Smooth muscle cell (in vitro differentiated cells): ENCODE results near the gene MARVELD3. TPM values are rescaled to one million over a fixed set of nuclear protein-coding genes. Genes with fewer than 3 reads are reported as not detected.

Experiments used
- DNase-seq: peaks from one replicate; lab custom pipeline; 2025; ENCODE audit not compliant: unreplicated experiment; lab: John Stamatoyannopoulos, UW
- H2AFZ ChIP-seq: fragments of 200-600 bp; sonication (generic); 2 replicates; pipeline ENCODE4 v1.6.0; 2016; ENCODE audit warnings: antibody characterized with exemption, low read depth, mild to moderate bottlenecking
- H3F3A ChIP-seq: fragments of 200-600 bp; sonication (generic); 2 replicates; pipeline ENCODE4 v1.6.0; 2017; ENCODE audit warnings: antibody characterized with exemption, low read depth
- H3K27ac ChIP-seq: fragments of 200-600 bp; sonication (generic); 2 replicates; pipeline ENCODE4 v1.5.1; 2016; ENCODE audit warnings: low read depth, mild to moderate bottlenecking
- H3K27me3 ChIP-seq: fragments of 200-600 bp; sonication (generic); 2 replicates; pipeline ENCODE4 v1.6.1; 2016; ENCODE audit warnings: low read depth, mild to moderate bottlenecking
- H3K36me3 ChIP-seq: fragments of 200-600 bp; sonication (generic); 2 replicates; pipeline ENCODE4 v1.5.1; 2016; ENCODE audit warnings: low read depth
- H3K4me1 ChIP-seq: fragments of 200-600 bp; sonication (generic); 2 replicates; pipeline ENCODE4 v1.5.1; 2016; ENCODE audit warnings: low read depth
- H3K4me2 ChIP-seq: fragments of 200-600 bp; sonication (generic); 2 replicates; pipeline ENCODE4 v1.6.0; 2016; ENCODE audit warnings: mild to moderate bottlenecking
- H3K4me3 ChIP-seq: fragments of 200-600 bp; sonication (generic); 2 replicates; pipeline ENCODE4 v1.5.1; 2016; ENCODE audit warnings: mild to moderate bottlenecking
- H3K79me2 ChIP-seq: fragments of 200-600 bp; sonication (generic); 2 replicates; pipeline ENCODE4 v1.6.0; 2016; ENCODE audit warnings: low read depth, mild to moderate bottlenecking
- H3K9ac ChIP-seq: fragments of 200-600 bp; sonication (generic); 2 replicates; pipeline ENCODE4 v1.6.0; 2016; ENCODE audit warnings: low read depth
- H3K9me3 ChIP-seq: fragments of 200-600 bp; sonication (generic); replicated peaks from 2 replicates; pipeline ENCODE4 v1.5.1; 2016; ENCODE audit warnings: low read depth
- H4K20me1 ChIP-seq: fragments of 200-600 bp; sonication (generic); 2 replicates; pipeline ENCODE4 v1.6.0; 2016; ENCODE audit warnings: low read depth
- CTCF ChIP-seq: fragments of 200-600 bp; sonication (generic); IDR thresholded peaks from 2 replicates; pipeline ENCODE4 v1.5.1; 2017; ENCODE audit warnings: borderline replicate concordance, mild to moderate bottlenecking, antibody characterized with exemption; ENCODE audit not compliant: insufficient read depth, poor library complexity, severe bottlenecking
- WGBS: methylation state at CpG from one replicate; pipeline ENCODE4 v1.1.7; 2016; ENCODE audit warnings: low lambda C conversion rate; 5-methylcytosine and 5-hydroxymethylcytosine counted together
- polyA plus RNA-seq: library from polyadenylated mRNA; unstranded; fragments of >200 nt; fragmentation: Nextera tagmentation; extraction: Ambion mirVana; gene quantifications from 2 replicates; pipeline ENCODE4 v1.2.1, GENCODE V29; 2016
- total RNA-seq: library from RNA; depleted of rRNA; stranded (reverse); fragments of >200 nt; gene quantifications from 2 replicates; pipeline ENCODE4 v1.2.3, GENCODE V29; 2014

Gene MARVELD3
- total and polyA plus RNA-seq, 2 experiments from 2014 or later = 1.5 to 2.4 TPM

GRCh38 chr16:71628810-71629209 is 2.8 kb downstream of the MARVELD3 start:
- Histone ChIP-seq H2AFZ (no peak overlapping the region), H3F3A (no peaks in the 10 kb centered on the region), H3K4me1 (no peaks in the 10 kb centered on the region), H4K20me1 (no peaks in the 10 kb centered on the region), H3K4me3 (no peak overlapping the region), H3K36me3 (no peaks in the 10 kb centered on the region), H3K27me3 (peaks cover 47% of the 10 kb centered on the region), H3K9me3 (no peaks in the 10 kb centered on the region), H3K4me2 (no peak overlapping the region), H3K9ac (no peak overlapping the region), H3K79me2 (no peaks in the 10 kb centered on the region), H3K27ac (no peak overlapping the region)
- no peak for TF ChIP-seq CTCF
- 56% methylated on average over 5 of the region's 5 CpGs for WGBS
- no peak for DNase-seq

DNA sequence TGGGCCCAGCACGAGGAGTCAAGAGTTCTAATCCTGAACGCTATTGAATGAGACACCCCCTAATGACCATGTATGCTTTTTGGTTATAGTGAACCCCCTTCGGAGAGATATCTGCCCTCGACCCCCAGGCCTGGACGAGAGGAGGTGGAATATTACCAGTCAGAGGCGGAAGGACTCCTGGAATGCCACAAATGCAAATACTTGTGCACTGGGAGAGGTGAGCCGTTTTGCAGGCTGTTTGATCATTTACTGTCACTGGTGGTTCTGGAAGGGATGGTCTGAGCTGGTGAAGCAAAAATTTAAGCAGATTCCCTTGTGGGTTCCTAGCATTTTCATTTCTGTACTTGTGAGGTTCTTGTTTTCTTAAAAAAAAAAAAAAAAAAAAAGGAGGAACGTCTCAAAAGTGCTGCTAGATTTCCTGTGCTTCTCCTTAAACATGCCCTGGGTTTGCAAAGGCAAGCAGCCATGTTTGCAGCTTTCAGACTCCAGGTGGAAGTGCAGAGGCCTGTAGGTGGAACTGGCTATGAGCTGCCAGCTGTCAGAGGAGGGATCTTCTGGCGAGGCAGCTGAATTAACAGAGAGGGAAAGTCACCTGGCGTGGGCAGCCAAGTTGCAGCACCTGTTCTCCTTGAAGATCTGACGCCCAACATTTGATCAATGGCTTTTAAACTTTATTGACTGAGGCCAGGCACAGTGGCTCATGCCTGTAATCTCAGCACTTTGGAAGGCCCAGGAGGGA is 3.5 kb downstream of the MARVELD3 start:
- H3K4me3 ChIP-seq = no peak overlapping the region
- H3K9ac ChIP-seq = no peak overlapping the region
- 79% methylated on average over 11 of the region's 11 CpGs for WGBS
- H2AFZ ChIP-seq = no peak overlapping the region
- TF ChIP-seq CTCF = no peak
- H3K4me2 ChIP-seq = no peak overlapping the region
- no peak for DNase-seq
- no peaks in the 10 kb centered on the region for H3K79me2 ChIP-seq
- no peaks in the 10 kb centered on the region for H3F3A ChIP-seq
- no peaks in the 10 kb centered on the region for H3K36me3 ChIP-seq
- no peaks in the 10 kb centered on the region for H3K9me3 ChIP-seq
- no peaks in the 10 kb centered on the region for H3K4me1 ChIP-seq
- no peaks in the 10 kb centered on the region for H4K20me1 ChIP-seq
- H3K27me3 ChIP-seq = peaks cover 43% of the 10 kb centered on the region
- no peak overlapping the region for H3K27ac ChIP-seq

DNA sequence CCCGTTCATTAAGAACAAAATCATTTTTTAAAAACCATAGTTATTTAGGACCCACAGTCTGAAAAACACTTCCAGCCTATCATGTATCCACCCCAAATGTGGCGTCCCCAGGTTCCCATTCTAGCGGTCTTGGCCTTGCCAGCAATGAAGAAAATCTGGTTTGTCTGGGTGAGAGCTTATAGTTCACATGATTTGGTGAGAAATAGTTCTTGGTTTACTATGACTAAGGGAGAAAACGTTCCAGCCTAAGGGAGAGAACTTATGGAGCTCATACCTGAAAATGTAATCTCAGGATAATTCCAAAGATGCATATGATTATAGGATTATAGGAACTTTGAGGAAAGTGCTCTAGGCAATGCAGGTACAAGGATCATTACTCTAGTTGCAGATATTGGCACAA is 4.8 kb downstream of the MARVELD3 start:
- Histone ChIP-seq H3K36me3 (no peaks in the 10 kb centered on the region), H3K9ac (no peak overlapping the region), H3K9me3 (no peaks in the 10 kb centered on the region), H3K27ac (no peak overlapping the region), H4K20me1 (no peaks in the 10 kb centered on the region), H3K4me1 (no peaks in the 10 kb centered on the region), H3K4me2 (no peak overlapping the region), H3K27me3 (peaks cover 29% of the 10 kb centered on the region), H3F3A (no peaks in the 10 kb centered on the region), H2AFZ (no peak overlapping the region), H3K4me3 (no peak overlapping the region), H3K79me2 (no peaks in the 10 kb centered on the region)
- WGBS = 71% methylated on average over 4 of the region's 4 CpGs
- DNase-seq = no peak
- no peak for TF ChIP-seq CTCF

DNA sequence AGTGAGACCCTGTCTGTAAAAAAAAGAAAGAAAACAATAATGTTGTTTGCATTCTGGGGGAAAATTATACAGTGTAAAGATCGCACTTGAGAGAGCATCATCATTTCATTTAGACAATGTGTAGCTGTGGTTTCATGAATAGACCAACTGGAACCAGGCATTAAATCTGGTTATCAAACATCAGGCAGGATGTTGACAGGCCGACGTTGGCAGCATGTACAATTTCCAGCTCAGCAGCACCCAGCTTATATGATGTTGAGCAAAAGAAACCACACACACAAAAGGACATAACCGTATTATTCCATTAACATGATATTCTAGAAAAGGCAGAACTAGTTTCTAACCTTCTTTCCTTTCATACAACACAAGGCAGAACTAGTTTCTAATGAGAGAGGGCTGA is 5.8 kb downstream of the MARVELD3 start:
- Histone ChIP-seq H3K4me2 (no peak overlapping the region), H3K4me1 (peaks cover 4% of the 10 kb centered on the region), H3K9ac (no peak overlapping the region), H3K9me3 (no peaks in the 10 kb centered on the region), H2AFZ (peak overlapping the region; percentile 24), H3F3A (peaks cover under 1% of the 10 kb centered on the region), H3K4me3 (no peak overlapping the region), H3K27ac (no peak overlapping the region), H4K20me1 (no peaks in the 10 kb centered on the region), H3K36me3 (no peaks in the 10 kb centered on the region), H3K27me3 (peaks cover 19% of the 10 kb centered on the region), H3K79me2 (no peaks in the 10 kb centered on the region)
- 72% methylated on average over 4 of the region's 4 CpGs for whole genome bisulfite sequencing
- no peak for DNase-seq
- no peak for TF ChIP-seq CTCF
